Measurements from ENCODE around the gene CLUH. TPM values are rescaled to one million over a fixed set of nuclear protein-coding genes. Genes with fewer than 3 reads are reported as not detected.

CLUH gene
- 80.3 to 129 TPM (median 123 TPM) in 5 replicates for total RNA-seq (2022; extraction: Qiagen RNA extraction)

DNA sequence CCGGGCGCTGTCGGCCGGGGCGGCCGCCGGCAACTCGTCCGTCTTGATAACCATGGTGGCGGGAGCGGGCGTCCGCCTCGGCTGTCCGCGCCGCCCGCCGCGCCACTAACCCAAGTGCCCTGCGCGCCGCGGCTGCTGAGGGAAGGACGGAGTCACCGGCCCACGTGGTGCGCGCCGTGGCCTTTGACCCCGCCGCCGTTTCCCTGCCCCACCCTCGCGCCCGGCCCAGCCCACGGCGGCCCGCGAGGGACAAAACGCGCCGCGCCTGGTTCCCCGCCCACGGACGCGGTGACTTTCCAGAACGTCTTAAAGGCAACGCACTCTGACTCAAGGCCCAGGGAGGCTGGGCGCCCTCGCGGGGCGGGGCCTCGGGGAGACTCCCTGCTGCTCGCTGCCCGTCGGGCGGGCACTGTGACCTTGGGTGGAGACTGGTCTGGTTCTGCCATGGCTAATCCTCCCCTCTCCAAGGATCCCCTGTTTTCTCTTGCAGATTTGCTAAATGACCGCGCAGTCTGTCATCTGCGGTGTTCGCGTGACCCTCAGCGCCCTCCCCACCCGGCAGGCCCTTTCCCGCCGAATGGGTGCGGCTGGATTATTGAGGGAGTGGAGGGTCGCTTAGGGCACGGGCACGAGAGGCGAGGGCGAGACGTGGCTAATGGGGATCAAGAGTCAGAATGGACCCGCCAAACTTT lies at the start of gene CLUH:
TSS of gene CLUH (minus strand) at position 157 of the 692 bp plus-strand sequence. CDS start at position 54, 103 bp downstream.

DNA sequence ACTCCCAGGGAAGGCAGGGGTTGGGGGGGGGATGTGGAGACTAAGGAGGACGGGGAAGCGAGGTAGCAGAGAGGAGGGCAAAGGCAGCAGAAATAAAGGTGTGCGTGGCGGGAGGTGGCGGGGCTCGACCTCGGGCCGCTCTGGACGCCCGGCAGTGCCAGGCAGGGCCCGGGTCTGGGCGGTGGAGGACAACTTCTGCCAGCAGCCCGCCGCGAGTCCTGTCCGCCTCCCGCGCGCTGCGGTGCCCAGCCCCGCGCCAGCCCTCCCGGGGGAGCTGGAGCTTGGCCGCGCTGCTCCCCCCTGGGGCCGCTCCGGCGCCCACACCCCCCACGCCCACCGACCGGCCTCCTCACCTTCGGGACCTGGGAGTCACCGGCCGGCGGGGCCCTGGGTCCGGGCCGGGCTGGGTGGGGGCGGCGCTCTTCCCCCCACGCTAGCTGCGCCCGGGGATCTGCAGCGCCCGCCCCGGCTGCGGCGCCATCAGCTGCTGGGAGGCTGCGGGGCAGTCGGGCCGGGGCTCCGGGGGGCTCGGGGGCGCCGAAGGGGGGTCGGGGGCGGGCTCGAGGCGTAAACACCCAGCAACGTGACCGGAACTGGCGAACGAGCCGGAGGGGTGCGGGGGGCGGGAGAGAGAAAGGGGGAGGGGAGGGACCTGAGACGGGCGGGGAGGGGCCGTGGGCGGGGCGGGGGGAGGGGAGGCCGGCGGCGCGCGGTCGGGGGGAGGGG lies 37.7 kb upstream of the CLUH start, which contains the start of gene CCDC92B:
TSS of gene CCDC92B (minus strand) at position 595 of the 726 bp plus-strand sequence. CDS start 14,507 bp downstream, outside the sequence.

Other genes starting within 250 kb of the CLUH start
- 29.5 to 37.5 TPM (median 33.7 TPM) in 5 replicates for gene METTL16, start 199.9 kb downstream of the CLUH start, total RNA-seq (2022; extraction: Qiagen RNA extraction)
- 170 to 190 TPM (median 186 TPM) in 5 replicates for gene PAFAH1B1, start 118.1 kb downstream of the CLUH start, total RNA-seq (2022; extraction: Qiagen RNA extraction)
- 0.13 to 0.31 TPM (median 0.15 TPM) in 5 replicates for gene CCDC92B, start 37.9 kb upstream of the CLUH start, total RNA-seq (2022; extraction: Qiagen RNA extraction)
- gene RAP1GAP2, start 84.7 kb upstream of the CLUH start, total RNA-seq (2022; extraction: Qiagen RNA extraction), result 15.6 to 24.1 TPM (median 21.0 TPM) in 5 replicates

Data from A549 treated with CORT108297 at 1 μM for 4 hours (cell line).